G401 (cell line): ENCODE data around the gene STARD5. TPM values are rescaled to one million over a fixed set of nuclear protein-coding genes. Genes with fewer than 3 reads are reported as not detected.

Experiments used
- DNase-seq: peaks from one replicate; pipeline ENCODE4 v3.0.0-alpha.2; 2015; ENCODE audit warnings: low spot score
- in situ Hi-C: cut with HindIII; loops from 2 replicates; pipeline ENCODE4 v1.10.0; 2016; ENCODE audit warnings: low sequenced_read_pairs, mixed read lengths
- total RNA-seq: library from RNA; depleted of rRNA; stranded (reverse); fragments of >200 nt; shearing (Covaris generic); gene quantifications from 2 replicates; pipeline ENCODE4 v1.2.3, GENCODE V29; 2014

Gene STARD5
- total RNA-seq, 1 experiment from 2014 or later: not detected

- in situ Hi-C loops: no loop called here
- peak; percentile 23 for DNase-seq
Observed at GRCh38 chr15:81315452-81316175, 8.3 kb downstream of the STARD5 start.

- DNase-seq: peak; percentile 34
- in situ Hi-C loops: no loop called here
Observed at GRCh38 chr15:81314378-81314777, 9.6 kb downstream of the STARD5 start.

- no peak for DNase-seq
- in situ Hi-C loops: no loop called here
Observed at GRCh38 chr15:81313686-81314085, 10.3 kb downstream of the STARD5 start.

- peak; percentile 43 for DNase-seq
- in situ Hi-C loops: no loop called here
Observed at GRCh38 chr15:81312790-81313543, 11.0 kb downstream of the STARD5 start.

GRCh38 chr15:81311752-81312464 is 12.0 kb downstream of the STARD5 start:
- no peak for DNase-seq
- in situ Hi-C loops: no loop called here

GRCh38 chr15:81310480-81310879 is 13.5 kb downstream of the STARD5 start:
- in situ Hi-C loops: no loop called here

GRCh38 chr15:81309647-81310450 is 14.1 kb downstream of the STARD5 start:
- peak; percentile 67 for DNase-seq
- in situ Hi-C loops: no loop called here

More at GRCh38 chr15:81310480-81310879, 13.5 kb downstream of the STARD5 start:
- no peak for DNase-seq

GRCh38 chr15:81308260-81308659 is 15.7 kb downstream of the STARD5 start:
- in situ Hi-C loops: no loop called here
- DNase-seq: no peak

- DNase-seq: peak; percentile 27
- in situ Hi-C loops: no loop called here
Observed at GRCh38 chr15:81304226-81304625, 19.7 kb downstream of the STARD5 start.

GRCh38 chr15:81303244-81304225 is 20.4 kb downstream of the STARD5 start:
- in situ Hi-C loops: no loop called here
- DNase-seq: peak; percentile 68

GRCh38 chr15:81302701-81303109 is 21.2 kb downstream of the STARD5 start:
- in situ Hi-C loops: no loop called here
- no peak for DNase-seq

GRCh38 chr15:81301815-81302399 is 22.0 kb downstream of the STARD5 start:
- no peak for DNase-seq

GRCh38 chr15:81301385-81301784 is 22.6 kb downstream of the STARD5 start:
- in situ Hi-C loops: no loop called here
- DNase-seq: no peak

More at GRCh38 chr15:81301815-81302399, 22.0 kb downstream of the STARD5 start:
- in situ Hi-C loops: no loop called here

- DNase-seq: no peak
- in situ Hi-C loops: no loop called here
Observed at GRCh38 chr15:81299630-81300273, 24.2 kb downstream of the STARD5 start.

- in situ Hi-C loops: no loop called here
- DNase-seq: no peak
Observed at GRCh38 chr15:81299156-81299555, 24.8 kb downstream of the STARD5 start.

GRCh38 chr15:81298611-81299010 is 25.3 kb downstream of the STARD5 start:
- peak; percentile 17 for DNase-seq
- in situ Hi-C loops: no loop called here
